ENCODE results near the gene BTRC.

BTRC gene

DNA sequence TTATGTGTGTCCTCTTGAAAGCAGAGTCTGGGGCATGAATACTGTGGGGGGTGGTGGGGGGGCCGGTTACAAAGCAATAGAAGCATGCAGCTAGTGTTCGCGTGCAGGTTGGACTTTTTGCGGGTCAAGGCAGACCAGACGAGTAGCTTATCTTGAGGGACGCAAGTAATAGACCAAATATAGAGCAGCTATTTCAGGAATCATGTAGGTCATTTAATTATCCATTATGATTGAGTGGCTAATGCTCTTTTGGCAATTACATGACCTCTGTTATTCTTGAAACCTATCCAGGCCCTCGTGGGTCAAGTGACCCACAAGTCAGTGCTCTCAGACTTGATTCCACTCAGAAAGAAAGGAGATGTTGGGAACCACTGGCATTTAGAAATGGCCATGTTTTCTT, 93.0 kb downstream of the BTRC start:
- DNase-seq, result no peak

GRCh38 chr10:101447477-101447876, 93.5 kb downstream of the BTRC start:
- DNase-seq, result no peak

DNA sequence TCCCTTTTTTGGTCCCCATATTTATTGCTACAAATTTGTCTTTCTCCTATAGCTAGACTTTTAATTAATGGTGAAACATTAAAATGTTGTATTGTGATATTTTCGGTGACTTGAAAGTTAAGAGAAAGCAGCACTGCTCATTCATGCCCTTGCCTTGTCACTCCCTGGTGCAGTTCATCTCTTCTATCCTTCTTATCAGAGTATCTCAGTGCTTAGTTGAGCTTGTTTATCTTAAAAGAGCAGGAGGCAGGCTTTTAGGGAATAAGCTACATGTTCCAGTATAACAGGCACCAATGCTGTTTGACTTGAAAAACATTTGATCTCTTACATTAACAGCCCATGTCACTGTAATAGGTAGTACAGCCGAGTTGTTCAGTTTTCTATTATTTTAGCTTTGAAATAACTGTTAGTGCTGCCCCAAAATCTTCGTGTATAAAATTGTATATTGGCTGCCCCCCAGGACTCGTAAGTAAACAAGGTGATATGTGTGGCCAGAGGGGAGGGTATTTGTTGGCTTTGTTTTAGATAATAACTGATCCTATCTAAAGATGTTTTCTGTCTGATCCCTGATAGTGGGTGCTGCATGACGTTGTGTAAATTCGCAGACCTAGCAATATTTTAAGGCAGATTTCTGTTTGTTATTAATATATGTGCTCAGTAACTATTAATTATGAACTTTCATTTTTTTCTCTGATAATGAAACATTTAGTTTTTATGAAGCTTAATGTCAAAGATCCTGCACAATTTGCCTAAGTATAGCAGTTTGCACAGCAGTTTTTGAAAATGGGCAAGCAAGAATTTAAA, 96.5 kb downstream of the BTRC start:
- DNase-seq, result no peak

DNA sequence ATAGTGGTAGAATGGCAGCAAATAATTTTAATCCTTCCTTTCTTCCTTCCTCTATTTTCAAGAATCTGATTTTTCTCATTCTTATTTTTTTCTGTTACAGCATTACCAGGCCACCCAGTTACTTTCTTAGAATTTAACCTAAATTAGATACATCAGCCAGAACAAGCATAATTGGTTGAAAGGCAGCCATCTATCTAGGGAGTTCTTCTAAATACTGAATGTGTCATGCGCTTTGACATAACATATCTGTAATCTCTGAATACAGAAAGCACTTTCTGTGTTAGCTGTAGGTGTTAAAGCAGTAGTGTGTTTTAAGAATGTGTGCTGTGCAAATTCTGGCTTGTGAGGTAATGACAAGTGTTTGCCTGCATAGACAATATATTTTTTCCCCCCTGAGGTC, 97.3 kb downstream of the BTRC start:
- DNase-seq, result no peak

- DNase-seq, result no peak
These were observed 97.7 kb downstream of the BTRC start for GRCh38 chr10:101451667-101452069.

DNA sequence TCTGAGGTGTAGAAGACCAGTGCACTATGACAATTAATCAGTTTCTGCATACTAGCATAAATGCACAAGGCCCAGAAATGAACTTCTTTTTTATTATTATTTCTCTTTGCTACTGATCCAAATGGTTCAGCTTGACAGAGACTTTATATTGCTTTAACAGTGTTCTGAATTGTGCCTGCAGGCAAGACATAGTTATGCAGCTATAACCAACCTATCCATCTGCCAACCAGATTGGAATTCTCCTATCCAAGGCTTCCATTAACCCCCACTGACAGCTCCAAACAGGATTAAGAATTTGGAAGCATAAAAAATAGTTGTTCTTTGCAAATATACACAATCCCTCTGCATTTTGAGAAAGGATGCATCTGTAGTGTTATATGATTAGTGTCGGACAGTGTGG, 98.2 kb downstream of the BTRC start:
- no peak for DNase-seq

GRCh38 chr10:101452593-101452992, 98.6 kb downstream of the BTRC start:
- DNase-seq, result no peak

- no peak for DNase-seq
These were observed 99.4 kb downstream of the BTRC start for GRCh38 chr10:101453318-101453717.

GRCh38 chr10:101453791-101454718, 100.1 kb downstream of the BTRC start:
- DNase-seq, result no peak

- no peak for DNase-seq
These were observed 104.9 kb downstream of the BTRC start for GRCh38 chr10:101458869-101459268.

- no peak for DNase-seq
These were observed 110.1 kb downstream of the BTRC start for GRCh38 chr10:101464082-101464481.

DNA sequence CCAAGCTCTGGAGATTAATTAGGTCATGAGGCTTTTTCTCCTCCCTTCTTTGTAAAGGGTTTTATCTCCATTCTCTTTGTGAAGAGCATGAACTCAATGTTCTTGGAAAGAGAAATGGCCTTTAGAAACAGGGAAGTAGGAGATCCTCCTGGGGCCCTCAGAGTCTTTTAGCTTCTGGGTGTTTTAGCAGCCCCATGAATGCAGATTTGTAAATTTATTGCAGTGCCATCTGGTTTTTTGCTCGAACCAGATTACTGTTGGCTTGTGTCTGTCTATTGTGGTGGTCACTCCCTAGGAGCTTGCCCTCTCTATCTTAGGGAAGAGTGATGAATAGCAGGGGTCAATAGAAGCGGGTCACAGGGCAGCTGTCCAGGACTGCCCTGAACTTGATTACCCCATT, 110.6 kb downstream of the BTRC start:
- DNase-seq, result no peak

DNA sequence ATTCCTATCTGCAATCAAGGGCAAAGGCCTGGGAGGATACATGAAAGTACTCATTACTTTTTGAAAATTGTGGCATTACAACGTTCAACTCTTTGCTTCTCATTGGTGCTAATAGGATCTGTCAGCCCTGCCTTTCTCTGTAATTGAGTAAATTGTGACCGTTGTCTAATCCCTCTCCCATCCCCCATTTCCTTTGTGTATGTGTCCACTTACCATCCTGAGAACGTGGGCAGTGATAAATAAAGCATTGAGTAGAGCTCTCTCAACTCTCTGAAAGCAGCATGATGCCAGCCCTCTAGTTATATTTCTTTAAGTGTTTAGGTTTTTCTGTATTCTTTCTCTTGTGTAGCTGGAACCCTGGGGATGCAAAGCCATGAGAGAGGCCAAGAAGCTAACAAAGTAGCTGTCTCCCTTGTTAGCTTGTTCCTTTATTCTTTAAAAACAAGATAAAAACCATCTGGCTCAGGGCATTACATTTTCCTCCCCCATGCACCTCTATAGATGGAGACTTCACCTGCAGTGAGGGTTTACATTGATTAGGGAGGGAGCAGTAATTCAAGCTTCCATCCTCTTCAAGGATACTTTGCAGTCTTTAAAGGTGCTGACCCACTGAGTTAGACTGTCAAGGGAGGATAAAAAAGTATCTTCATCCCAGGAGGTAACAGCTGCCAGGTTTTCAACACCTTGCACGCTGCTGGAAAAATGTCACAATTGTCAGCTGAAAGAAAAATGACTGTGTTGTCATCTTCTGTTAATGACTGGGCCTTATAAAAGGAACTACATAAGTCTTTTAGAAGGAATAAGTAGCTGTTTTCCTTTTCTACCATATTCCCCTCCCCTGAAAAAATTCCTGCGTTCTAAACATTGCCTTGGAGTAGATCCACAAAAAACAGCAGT, 112.3 kb downstream of the BTRC start:
- no peak for DNase-seq

- DNase-seq, result no peak
These were observed 113.4 kb downstream of the BTRC start for GRCh38 chr10:101467286-101467770.

DNA sequence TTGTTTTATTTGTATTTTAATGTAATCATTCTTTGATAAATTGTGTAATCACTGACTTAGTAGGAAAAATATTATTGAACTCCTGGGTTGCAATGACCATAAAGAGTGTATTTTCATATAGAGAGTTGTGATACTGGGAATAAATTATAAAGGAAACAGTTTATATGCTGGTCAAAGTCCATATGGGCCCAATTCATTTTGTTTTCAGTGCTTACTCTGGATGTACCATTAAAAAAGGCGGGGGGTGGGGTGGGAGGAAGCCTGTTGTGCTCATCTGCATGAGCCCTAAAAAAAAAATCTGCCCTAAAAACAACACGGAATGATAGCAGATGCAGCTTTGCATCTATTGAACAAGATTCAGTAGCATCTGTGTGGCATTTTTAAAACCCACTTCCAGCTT, 114.2 kb downstream of the BTRC start:
- no peak for DNase-seq

DNA sequence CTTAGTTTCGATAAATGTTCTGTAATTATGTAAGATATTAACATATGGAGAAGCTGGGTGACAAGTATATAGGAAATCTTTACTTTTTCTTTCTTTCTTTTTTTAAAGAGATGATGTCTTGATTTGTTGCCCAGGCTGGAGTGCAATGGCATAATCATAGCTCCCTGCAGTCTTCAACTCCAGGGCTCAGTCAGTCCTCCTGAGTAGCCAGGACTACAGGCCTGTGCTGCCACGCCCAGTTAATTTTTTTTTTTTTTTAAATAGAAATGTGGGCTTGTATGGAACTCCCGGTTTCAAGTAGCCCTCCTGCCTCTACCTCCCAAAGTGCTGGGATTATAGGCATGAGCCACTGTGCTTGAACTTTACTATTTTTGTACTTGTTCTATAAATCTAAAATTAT, 122.4 kb downstream of the BTRC start:
- no peak for DNase-seq

DNA sequence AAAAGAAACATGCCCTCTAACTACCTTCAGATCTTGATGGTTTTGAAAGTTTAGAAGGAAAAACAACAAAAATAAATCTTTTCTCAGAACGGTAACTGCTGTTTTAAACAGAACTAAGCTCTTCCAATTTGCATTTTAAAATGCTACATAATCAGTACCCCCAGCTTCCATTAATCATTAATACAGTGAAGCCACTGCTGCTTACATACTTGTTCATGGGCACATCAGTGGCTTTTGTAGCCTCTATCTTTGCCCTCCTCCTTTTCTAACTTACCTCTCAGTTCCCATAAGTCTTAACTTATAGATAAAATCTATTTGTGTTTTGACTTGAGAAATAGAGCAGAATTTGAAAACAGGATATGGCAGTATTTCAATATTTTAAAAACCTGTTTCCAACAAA, 125.0 kb downstream of the BTRC start:
- DNase-seq, result no peak

DNA sequence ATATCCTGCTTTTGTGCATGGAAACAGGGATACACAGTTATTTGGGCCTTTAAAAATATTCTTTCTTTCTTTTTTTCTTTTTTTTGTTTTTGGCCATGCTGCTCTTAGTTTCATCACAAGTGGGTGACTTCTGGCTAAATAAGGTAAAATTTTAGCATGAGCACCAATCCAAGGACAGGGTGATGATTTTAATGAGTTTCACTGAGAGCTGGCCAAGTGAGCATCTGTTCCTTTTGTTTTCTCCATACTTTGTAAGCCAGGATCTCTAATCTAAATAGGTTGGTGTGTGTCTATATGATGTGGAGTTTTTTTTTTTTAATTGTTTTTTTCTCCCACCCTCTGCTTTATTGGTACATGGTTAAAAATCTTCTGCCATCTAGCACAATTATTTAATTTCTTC, 127.3 kb downstream of the BTRC start:
- DNase-seq, result no peak

DNA sequence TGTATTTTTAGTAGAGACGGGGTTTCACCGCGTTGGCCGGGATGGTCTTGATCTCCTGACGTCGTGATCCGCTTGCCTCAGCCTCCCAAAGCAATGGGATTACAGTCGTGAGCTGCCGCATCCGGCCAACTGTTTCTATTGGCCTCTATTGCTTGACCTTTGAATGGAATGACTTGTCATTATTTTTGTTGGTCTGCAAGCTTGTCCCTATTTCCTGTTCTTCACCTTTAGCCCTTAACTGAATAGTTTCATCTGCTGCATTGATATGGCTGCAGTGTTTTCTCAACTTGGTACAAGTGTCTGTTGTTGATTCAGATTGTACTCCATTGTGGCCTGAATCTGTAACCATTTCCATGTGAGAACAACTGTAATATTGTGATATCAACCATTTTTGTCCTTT, 128.6 kb downstream of the BTRC start:
- no peak for DNase-seq

- DNase-seq, result no peak
These were observed 130.3 kb downstream of the BTRC start for GRCh38 chr10:101484175-101484745.

GRCh38 chr10:101485207-101485606, 131.2 kb downstream of the BTRC start:
- no peak for DNase-seq
